Stimulated activated CD8-positive, alpha-beta memory T cell treated with anti-CD3 and anti-CD28 coated beads, Interleukin-7, amount 100 ng/mL, for 1 hour (primary cell): ENCODE data around the gene ALX4.

ENCODE experiments used
- DNase-seq, 2 donors: peaks; one replicate each; pipeline ENCODE4 v3.0.0-alpha.2; 2020; ENCODE audit warnings: low read depth in 2 of 2

ALX4 gene

GRCh38 chr11:44335052-44335760 is 25.3 kb upstream of the ALX4 start:
- no peak for DNase-seq

GRCh38 chr11:44334356-44335004 is 24.5 kb upstream of the ALX4 start:
- DNase-seq: no peak

GRCh38 chr11:44333271-44334218 is 23.6 kb upstream of the ALX4 start:
- DNase-seq: no peak

- DNase-seq: no peak
These were observed 22.7 kb upstream of the ALX4 start for GRCh38 chr11:44332665-44333064.

DNA sequence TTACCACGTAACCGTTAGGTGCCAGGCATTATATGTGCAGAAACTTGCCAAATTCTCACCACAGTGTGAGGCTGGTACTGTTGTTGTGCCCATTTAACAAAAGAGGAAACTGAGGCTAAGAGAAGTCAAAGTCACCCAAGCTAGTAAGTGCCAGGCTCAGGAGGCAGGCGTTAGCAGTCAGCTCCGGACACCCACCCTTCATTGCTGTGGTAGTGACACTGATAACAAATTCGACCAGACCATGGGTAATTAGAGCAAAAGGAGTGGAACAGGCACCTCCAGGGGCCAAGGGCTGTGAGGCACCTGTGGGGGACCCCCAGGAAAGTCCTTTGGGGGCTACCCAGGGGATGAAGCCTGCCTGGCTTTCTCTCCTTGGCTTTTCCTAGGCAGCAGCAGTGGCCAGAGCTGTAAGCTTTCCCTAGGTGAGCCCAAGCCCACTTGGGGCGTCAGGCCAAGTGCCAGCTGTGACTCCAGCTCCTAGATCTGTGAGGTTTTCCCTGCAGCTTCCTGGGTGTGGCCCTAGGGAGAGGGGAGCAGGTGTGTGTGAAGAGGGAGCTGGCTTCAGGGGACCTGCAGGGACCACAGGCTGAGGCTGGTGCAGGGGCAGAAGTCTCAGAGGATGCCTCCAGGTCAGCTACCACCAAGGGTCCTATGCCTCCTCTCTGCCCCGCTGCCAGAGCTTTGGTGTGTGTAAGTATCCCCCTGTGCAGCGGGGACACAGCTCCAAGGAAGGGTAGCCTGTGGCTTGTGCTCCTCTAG is 19.7 kb upstream of the ALX4 start:
- no peak for DNase-seq

DNA sequence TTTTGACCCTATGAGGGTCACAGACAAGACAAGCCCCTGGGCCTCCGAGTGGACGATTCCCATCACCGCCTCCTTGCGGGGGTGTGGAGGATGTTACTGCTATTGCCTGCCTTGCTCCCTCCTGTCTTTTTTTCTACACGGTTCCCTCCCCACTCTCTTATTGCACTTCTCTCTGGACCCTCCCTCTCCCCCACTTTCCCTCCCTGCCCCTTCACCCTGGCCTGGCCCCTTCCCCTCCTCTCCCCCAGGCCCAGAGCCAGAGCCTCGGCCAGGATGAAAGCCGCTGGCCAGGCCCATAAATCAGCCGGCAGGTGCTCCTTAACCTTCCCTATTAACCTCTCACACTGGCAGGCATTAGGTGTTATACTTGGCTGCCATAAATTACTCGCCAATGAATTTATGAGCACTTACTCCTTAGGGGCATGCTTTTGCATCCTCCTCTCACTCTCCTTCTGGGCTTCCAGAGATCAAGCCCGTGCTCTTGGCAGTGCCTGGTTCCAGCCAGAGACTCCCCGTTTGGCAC is 18.3 kb upstream of the ALX4 start:
- DNase-seq: no peak

- no peak for DNase-seq
These were observed 17.8 kb upstream of the ALX4 start for GRCh38 chr11:44327730-44328129.

GRCh38 chr11:44326615-44327475 is 16.9 kb upstream of the ALX4 start:
- DNase-seq: no peak

- DNase-seq: no peak
These were observed 15.8 kb upstream of the ALX4 start for GRCh38 chr11:44325698-44326097.

DNA sequence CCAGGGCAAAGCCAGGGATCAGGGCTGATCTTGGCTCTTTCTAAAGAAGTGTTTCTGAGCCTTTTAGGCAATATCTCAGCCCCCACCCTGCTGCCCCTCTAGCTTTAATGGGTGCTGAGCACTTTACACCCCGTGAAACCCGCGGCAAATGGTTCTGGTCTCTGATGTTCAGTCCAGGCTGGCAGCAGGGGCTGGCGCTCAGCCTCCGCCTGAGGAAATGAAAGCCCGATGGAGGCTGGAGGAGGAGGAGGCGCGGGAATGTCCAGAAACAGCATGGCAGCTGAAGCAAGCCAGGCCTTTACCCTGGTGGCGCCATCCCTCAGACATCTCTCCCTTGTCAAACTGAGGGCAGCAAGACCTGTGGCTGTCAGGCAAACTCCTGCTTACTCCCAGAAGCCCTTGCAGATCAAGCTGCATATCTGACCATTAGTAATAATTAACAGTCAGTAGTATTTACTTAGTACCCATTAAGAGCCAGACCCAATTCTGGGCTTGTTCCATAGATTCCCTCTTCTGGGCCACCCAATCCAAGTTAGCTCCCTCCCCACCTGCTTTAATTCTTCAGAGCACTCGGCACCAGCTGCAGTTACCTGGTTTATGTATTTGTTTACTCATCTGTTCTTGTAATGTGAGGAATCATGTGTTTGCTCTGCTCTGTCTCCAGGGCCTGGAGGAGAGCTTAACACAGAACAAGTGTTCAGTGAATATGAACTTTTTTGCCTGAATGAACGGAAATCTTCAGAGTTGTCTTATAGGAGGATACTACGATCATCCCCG is 15.0 kb upstream of the ALX4 start:
- no peak for DNase-seq

DNA sequence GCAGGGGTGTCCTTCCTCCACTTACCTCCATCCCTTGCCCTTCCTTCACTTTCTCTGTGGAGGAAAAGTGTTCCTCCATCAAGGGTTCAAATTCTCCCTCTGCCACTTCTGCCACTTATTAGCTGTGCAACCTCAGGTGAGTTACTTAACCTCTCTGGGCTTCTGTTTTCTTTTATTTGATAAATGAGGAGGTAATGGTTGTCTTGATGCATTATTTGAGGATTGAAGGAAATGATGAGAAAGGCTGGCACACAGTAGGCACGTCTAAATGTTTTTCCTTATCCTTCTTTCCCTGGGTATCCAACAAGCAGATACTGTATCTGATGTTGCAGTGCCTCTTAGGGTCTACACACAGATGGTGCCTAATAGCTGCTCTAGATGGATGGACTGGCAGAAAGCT is 14.3 kb upstream of the ALX4 start:
- DNase-seq: no peak

GRCh38 chr11:44322243-44322642 is 12.3 kb upstream of the ALX4 start:
- no peak for DNase-seq

- no peak for DNase-seq
These were observed 11.1 kb upstream of the ALX4 start for GRCh38 chr11:44321059-44321458.

GRCh38 chr11:44320289-44320973 is 10.5 kb upstream of the ALX4 start:
- DNase-seq: no peak

DNA sequence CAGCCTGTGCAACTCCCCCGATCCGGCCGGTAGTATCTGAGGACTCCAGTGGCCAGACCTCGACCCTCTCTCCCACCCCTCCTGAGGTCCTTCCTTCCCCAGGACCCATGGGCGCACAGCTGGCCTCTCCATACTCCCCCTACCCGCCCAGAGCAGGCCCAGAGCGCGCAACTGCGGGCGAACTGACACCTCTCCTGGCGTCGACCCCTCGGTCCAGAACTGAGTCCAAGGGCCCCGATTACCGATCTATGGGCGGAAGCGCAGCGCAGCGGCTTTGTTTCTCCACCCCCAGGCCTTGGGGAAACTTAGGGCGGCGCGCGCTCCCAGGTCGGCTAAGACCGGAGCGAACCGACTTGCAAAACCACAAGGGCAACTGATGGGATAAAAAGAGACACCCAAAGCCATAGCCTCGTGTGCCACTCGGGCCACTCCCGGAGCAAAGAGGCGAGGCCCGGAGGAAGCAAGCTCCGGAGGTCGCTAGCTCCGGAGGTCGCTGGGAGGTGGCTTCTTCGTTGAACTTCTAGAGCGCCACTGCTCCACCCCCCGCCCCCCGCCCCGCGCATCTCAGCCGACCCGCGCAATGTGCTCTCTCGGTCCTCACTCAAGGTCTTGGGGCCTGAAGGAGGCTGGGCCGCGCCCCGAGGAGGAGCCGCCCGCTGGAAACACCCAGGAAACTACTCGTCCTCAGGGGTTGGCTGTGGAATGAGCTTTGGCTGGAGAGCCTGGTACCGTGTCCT is 9.8 kb upstream of the ALX4 start:
- no peak for DNase-seq

- DNase-seq: no peak
These were observed 9.2 kb upstream of the ALX4 start for GRCh38 chr11:44319170-44319551.

GRCh38 chr11:44318369-44318768 is 8.4 kb upstream of the ALX4 start:
- DNase-seq: no peak

- no peak for DNase-seq
These were observed 6.8 kb upstream of the ALX4 start for GRCh38 chr11:44316659-44317240.
